Activated CD4-positive, alpha-beta T cell treated with anti-CD3 and anti-CD28 coated beads, Interleukin-10, Interleukin-2, amounts not matched to agents 100 ng/mL and 50 ng/mL, durations not matched to agents 16 hours and 8 hours (primary cell): Measurements from ENCODE around the gene MAP2K3.
A peak's percentile ranks its signal among the peaks of the same experiment; 100 is the strongest.

Source experiments
- DNase-seq: peaks from one replicate; pipeline ENCODE4 v3.0.0-alpha.2; 2020

Gene MAP2K3

GRCh38 chr17:21284319-21285163 is at the start of gene MAP2K3:
TSS of gene MAP2K3 (plus strand) at chr17:21284711. CDS start at chr17:21284921, 210 bp downstream.
- DNase-seq, result peak; percentile 99

- no peak for DNase-seq
These were observed 48.6 kb upstream of the MAP2K3 start for GRCh38 chr17:21235921-21236320.

GRCh38 chr17:21239680-21240368 is 44.7 kb upstream of the MAP2K3 start:
- peak; percentile 32 for DNase-seq

DNA sequence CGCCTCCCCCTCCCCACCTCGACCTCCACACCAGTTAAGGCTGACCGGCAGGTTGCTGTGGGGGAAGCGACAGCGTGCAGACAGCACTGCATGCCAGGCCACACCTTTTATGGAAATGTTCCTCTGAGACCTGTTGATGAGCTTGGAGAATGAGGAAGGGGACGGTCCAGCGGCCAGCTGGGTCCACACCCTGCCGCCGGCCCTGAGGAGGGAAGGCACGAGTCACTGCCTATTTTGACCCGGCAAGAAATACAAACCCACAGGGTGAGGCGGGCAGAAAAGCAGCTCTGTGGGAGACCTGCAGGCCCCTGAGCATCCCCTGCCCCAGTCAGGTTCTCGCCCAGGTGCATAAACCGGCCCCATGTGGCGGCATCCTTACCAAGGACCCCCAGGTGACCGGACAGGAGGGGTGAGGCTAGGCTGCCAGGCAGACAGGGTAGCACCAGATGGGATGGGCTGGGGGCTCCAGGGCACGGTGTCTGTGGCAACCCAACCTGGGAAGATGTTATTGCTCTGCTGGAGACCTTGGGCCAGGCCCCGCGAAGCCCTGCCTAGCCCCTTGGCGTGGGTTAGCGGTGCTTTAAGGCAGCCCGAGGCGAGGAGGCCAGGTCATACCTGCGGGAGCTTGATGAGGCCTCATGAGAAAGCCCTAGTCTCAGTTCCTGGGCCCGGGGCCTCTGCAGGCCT is 44.0 kb upstream of the MAP2K3 start:
- no peak for DNase-seq

GRCh38 chr17:21241564-21241963 is 42.9 kb upstream of the MAP2K3 start:
- DNase-seq, result no peak

DNA sequence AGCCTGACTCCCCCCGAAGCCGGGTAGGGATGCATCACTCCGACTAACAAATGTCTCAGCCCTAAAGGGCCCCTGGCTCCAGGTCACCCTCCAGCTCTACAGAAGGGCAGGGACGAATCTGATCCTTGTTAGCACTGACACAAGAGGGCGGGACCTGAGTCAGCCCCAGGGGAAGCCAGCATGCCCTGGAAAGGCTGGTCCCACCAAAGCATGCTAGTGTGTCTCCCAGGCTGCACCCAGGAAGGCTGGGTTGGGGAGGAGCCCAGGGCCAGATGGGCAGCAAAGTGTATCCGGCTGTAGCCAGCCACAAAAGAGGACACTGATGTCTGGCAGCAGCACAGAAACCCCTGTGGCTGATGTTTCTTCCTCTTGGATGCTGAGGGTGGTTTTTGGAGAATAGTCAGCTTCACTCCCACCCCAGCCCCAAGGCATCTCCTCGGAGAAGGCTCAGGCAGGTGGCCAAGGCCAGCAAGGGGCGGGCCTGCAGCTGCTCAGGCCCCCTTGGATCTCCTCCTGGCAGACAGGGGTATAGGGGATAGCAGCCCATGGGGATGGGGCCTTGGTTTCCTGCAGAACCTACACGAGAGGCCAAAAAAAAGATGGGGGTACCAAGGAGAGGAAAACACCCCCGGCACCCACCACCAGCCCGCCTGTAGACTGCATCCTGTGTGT is 42.3 kb upstream of the MAP2K3 start:
- DNase-seq, result no peak

- no peak for DNase-seq
These were observed 41.6 kb upstream of the MAP2K3 start for GRCh38 chr17:21242780-21243515.

- DNase-seq, result no peak
These were observed 40.8 kb upstream of the MAP2K3 start for GRCh38 chr17:21243516-21244303.

- DNase-seq, result no peak
These were observed 38.8 kb upstream of the MAP2K3 start for GRCh38 chr17:21245639-21246084.

GRCh38 chr17:21246698-21247097 is 37.8 kb upstream of the MAP2K3 start:
- no peak for DNase-seq

GRCh38 chr17:21247552-21248258 is 36.8 kb upstream of the MAP2K3 start:
- no peak for DNase-seq

- no peak for DNase-seq
These were observed 36.0 kb upstream of the MAP2K3 start for GRCh38 chr17:21248500-21248899.

DNA sequence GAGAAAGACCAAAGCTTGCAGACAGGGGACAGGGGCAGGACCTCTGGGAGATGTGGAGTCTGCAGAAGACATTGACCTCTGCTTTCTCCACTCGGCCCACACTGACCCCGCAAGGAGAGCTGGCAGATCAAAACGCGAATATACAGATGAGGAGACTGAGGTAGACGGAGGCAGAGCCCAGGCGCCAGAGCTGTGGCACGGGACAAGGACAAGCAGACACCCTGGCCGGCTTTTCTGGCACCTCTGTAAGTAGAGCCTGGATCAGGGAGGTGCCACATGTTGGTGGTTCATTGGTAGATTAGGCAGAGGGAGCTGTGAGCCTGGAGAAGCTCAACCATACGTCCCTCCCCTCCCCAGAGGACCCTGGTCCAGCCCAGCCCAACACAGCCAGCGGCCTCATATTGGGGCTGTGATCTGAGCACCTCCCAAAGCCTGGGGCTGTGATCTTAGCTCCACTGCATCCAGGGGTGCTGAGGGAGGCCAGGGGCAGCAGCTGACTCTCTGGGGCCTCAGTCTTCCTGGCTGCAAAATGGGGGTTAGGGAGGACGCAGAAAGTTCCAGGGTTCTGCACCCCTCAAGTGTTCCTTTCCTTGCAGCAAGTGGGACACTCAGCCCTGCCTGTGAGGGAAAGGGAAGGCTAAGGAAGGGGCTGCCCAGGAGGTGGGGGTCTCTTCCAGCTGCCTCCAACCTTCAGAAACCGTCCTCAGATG is 35.3 kb upstream of the MAP2K3 start:
- DNase-seq, result no peak

DNA sequence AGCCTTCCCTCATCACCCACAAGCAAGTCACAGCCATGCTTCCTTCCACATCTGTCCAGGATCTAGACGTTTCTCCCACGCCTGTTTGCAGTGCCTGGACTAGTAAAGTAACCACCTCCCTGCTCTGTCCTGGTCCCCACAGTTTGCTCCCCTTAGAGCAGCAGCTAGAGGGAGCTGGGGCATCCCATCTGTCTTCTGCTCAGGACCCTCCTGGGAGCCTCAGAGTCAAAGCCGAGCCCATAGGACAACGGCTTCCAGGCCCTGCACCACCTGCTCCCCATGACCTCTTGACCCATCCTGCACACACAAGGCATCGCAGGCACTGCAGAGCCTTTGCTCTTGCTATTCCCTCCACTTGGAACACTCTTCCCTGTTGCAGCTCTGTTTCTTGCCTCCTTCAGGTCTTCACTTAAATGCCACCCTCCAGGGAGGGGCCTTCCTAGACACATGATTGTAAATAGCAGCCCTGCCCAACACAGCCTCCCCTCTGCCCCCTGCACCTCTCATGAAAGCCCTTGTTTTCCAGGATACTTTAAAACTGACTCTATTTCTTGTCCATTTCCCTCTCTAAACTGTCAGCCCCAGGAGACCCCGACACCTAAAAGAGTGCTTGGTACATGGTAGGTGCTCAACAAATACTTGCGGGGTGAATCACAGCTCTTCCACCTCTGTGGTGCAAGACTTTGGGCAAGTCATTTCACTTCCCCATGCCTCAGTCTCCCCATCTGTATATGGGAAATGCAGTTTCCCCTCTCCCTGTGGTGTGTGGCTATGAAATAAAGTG is 34.4 kb upstream of the MAP2K3 start:
- no peak for DNase-seq

DNA sequence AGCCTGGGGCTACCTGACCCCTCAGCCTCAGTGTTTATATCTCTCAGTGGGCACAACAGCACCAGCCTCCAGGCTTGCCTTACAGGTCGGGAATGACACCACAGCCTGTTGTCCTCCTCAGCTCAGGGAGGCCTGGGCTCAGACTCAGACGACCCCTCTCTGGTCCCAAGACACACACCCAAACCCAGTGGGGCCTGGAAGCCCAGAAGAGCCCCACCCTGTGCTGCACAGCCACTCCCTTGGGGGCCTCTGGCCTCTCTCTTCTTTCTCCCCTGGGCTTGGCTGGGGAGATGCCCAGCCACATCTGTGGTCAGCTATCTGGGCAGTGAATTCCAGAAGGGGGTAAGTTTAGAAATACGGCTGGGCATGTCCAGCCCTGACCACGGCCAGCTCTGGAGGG is 33.7 kb upstream of the MAP2K3 start:
- no peak for DNase-seq

- DNase-seq, result no peak
These were observed 33.0 kb upstream of the MAP2K3 start for GRCh38 chr17:21251337-21252010.

GRCh38 chr17:21252289-21252795 is 32.2 kb upstream of the MAP2K3 start:
- no peak for DNase-seq
